RWPE2 (cell line): ENCODE results near the gene HMGB4.

Experiments
- ATAC-seq: fragments of 200-7000 bp; cut with Tn5 transposase; 3 replicates; pipeline ENCODE4 v1.9.1; 2021; ENCODE audit warnings: low read depth
- DNase-seq: peaks from one replicate; pipeline ENCODE4 v3.0.0-alpha.2; 2020; ENCODE audit warnings: low spot score
- H3K27ac ChIP-seq: fragments of 450-650 bp; 2 replicates; pipeline ENCODE4 v1.5.1; 2017; ENCODE audit warnings: mild to moderate bottlenecking; ENCODE audit not compliant: poor library complexity, severe bottlenecking
- H3K27me3 ChIP-seq: fragments of 250-450 bp; sonication (Bioruptor Pico); 2 replicates; pipeline ENCODE4 v1.5.1; 2021; ENCODE audit warnings: mild to moderate bottlenecking, moderate library complexity; ENCODE audit not compliant: insufficient read depth, poor library complexity, severe bottlenecking
- H3K36me3 ChIP-seq: fragments of 250-450 bp; sonication (Bioruptor Pico); 2 replicates; pipeline ENCODE4 v1.5.1; 2020; ENCODE audit warnings: low read depth, mild to moderate bottlenecking, moderate library complexity
- H3K4me1 ChIP-seq: fragments of 250-450 bp; sonication (Bioruptor Pico); 2 replicates; pipeline ENCODE4 v1.5.1; 2021; ENCODE audit warnings: mild to moderate bottlenecking, moderate library complexity; ENCODE audit not compliant: insufficient read depth, poor library complexity, severe bottlenecking
- H3K4me3 ChIP-seq: fragments of 250-450 bp; sonication (Bioruptor Pico); 2 replicates; pipeline ENCODE4 v1.5.1; 2021; ENCODE audit warnings: mild to moderate bottlenecking, moderate library complexity; ENCODE audit not compliant: severe bottlenecking
- H3K9me3 ChIP-seq: fragments of 250-450 bp; sonication (Bioruptor Pico); 2 replicates; pipeline ENCODE4 v1.5.1; 2021; ENCODE audit warnings: mild to moderate bottlenecking, moderate library complexity; ENCODE audit not compliant: severe bottlenecking
- TF ChIP-seq, protein P1 (sequence below): fragments of 450-650 bp; IDR thresholded peaks from one replicate; pipeline ENCODE4 v1.5.1; 2017; ENCODE audit warnings: mild to moderate bottlenecking, moderate library complexity; ENCODE audit not compliant: poor library complexity, severe bottlenecking

The HMGB4 gene

DNA sequence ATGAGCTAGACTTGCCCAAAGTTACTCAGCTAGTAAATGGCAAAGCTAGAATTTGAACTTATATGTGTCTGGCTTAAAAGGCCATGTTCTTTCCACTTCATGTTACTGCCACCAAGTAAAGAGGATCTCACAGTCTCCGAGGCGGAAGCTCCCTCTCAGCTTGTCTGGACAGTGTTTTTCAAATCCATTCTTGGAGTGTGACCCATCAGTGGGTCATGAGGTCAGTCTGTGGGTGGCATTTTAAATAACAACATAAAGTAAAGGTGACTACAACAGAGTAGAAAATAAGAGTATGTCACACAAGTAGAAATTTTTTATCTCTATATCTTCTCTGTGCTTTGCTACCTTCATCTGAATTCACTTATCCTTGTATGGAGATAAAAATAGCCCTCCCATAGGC is 3.2 kb upstream of the HMGB4 start:
- DNase-seq (no peak), ATAC-seq (no peak)
- TF ChIP-seq, protein P1, sequence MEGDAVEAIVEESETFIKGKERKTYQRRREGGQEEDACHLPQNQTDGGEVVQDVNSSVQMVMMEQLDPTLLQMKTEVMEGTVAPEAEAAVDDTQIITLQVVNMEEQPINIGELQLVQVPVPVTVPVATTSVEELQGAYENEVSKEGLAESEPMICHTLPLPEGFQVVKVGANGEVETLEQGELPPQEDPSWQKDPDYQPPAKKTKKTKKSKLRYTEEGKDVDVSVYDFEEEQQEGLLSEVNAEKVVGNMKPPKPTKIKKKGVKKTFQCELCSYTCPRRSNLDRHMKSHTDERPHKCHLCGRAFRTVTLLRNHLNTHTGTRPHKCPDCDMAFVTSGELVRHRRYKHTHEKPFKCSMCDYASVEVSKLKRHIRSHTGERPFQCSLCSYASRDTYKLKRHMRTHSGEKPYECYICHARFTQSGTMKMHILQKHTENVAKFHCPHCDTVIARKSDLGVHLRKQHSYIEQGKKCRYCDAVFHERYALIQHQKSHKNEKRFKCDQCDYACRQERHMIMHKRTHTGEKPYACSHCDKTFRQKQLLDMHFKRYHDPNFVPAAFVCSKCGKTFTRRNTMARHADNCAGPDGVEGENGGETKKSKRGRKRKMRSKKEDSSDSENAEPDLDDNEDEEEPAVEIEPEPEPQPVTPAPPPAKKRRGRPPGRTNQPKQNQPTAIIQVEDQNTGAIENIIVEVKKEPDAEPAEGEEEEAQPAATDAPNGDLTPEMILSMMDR, result no peak
- no peak overlapping the region for H3K27ac ChIP-seq
- H3K27me3 ChIP-seq, result peaks cover 3% of the 10 kb centered on the region
- no peaks in the 10 kb centered on the region for H3K4me1 ChIP-seq
- H3K4me3 ChIP-seq, result no peak overlapping the region
- no peaks in the 10 kb centered on the region for H3K9me3 ChIP-seq
- H3K36me3 ChIP-seq, result no peaks in the 10 kb centered on the region

DNA sequence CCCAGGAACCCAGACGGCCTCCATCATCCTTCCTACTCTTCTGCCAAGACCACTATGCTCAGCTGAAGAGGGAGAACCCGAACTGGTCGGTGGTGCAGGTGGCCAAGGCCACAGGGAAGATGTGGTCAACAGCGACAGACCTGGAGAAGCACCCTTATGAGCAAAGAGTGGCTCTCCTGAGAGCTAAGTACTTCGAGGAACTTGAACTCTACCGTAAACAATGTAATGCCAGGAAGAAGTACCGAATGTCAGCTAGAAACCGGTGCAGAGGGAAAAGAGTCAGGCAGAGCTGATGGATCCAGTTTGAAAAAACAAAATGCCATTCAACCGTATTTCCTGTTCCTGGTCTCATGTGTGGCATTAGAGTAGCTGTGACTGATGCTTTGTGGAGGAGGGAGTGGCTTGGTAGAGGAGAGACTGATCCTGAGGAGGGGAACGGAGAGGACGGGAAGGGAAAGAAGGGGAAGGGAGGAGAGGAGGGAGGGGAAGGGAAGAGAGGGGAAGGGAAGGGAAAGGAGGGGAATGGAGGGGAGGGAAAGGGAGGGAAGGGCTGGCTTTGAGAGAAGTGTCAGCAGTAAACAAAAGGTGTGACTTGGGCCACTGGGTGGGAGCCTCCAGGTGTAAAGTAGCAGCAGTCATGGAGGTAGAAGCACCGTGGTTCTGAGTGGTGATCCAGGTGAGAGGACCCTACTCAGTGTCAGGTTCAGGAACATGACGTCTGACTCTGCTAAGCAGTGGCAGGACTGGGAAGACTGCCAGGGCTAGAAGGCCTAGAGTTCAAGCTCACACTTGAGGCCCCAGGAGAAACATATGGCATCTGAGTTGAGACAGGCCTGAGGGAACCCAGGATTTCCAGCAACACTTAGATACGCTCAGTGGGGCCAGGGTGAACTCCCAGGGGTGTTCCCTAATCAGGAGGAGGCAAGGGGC is 846 bp downstream of the HMGB4 start:
- H3K36me3 ChIP-seq, result no peaks in the 10 kb centered on the region
- H3K27me3 ChIP-seq, result peaks cover 3% of the 10 kb centered on the region
- TF ChIP-seq, protein P1, result no peak
- no peaks in the 10 kb centered on the region for H3K9me3 ChIP-seq
- H3K4me1 ChIP-seq, result no peaks in the 10 kb centered on the region
- DNase-seq, result no peak
- ATAC-seq, result no peak
- no peak overlapping the region for H3K4me3 ChIP-seq
- no peak overlapping the region for H3K27ac ChIP-seq

DNA sequence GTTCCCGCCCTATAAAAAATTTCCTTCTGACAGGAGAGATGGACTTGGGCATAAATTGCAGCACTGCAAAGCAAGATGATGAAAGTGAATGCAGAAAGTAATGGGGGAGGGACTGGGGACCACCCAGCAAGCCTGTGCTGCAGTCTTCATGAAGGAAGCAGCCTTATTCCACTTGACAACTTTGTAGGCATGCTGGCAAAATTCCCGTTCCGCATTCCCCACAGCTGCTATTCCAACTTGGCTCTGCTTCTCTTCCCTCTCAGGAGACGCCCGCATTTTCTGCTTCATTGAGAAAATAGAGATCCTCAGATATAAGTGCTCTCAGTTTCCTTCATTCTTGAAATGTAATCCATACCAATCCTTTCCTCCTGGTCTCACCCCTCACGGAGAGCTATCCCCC is 2.4 kb downstream of the HMGB4 start:
- Histone ChIP-seq H3K27me3 (no peaks in the 10 kb centered on the region), H3K36me3 (no peaks in the 10 kb centered on the region), H3K9me3 (no peaks in the 10 kb centered on the region), H3K4me1 (no peaks in the 10 kb centered on the region), H3K27ac (no peak overlapping the region), H3K4me3 (no peak overlapping the region)
- no peak for ATAC-seq
- no peak for DNase-seq
- TF ChIP-seq, protein P1, result no peak

DNA sequence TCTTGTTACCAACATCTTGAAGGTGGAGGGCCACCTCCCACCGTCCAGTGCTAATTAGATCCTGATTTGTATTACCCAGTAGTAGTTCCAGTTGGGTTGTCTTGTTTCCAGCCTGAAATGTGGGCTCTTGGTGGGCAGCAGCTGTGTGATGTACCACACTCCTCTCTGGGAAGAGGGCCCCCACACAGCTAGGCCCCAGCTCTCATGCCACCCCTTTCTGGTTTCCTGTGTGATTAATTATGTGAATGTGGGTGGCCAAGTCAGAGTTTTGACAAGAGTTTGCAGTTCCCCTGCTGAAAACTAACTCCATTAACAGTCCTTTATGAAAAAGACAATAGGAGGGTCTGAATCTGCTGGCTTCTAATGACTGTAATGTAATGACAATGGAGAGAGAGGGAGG is 3.8 kb downstream of the HMGB4 start:
- Histone ChIP-seq H3K27me3 (no peaks in the 10 kb centered on the region), H3K4me3 (no peak overlapping the region), H3K36me3 (no peaks in the 10 kb centered on the region), H3K4me1 (no peaks in the 10 kb centered on the region), H3K9me3 (no peaks in the 10 kb centered on the region), H3K27ac (no peak overlapping the region)
- no peak for DNase-seq
- no peak for ATAC-seq
- TF ChIP-seq, protein P1, result no peak

DNA sequence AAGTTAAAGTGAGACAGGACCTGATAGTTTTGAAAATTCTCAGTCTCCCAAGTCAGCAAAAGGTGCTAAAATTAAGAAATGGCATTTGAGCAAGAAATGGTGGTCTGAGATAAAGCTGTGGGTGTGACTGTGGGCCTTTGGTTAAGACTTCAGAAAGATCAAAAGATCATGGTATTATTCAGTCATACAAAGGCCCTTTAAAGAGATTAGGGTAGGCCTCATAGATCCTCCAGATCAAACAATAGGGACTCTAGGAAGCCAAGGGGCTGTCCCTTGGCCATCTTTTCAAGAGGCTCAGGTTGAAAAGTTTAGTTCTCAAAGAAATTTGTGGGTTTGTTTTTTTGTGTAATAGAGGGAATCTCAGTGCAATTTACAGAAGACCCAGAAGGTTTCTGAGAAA is 8.4 kb downstream of the HMGB4 start:
- TF ChIP-seq, protein P1, result no peak
- H3K27ac ChIP-seq, result no peak overlapping the region
- no peaks in the 10 kb centered on the region for H3K36me3 ChIP-seq

More for the DNA sequence above, 8.4 kb downstream of the HMGB4 start:
- no peaks in the 10 kb centered on the region for H3K4me1 ChIP-seq
- H3K4me3 ChIP-seq, result no peak overlapping the region
- no peaks in the 10 kb centered on the region for H3K27me3 ChIP-seq
- H3K9me3 ChIP-seq, result no peaks in the 10 kb centered on the region
- no peak for DNase-seq
- no peak for ATAC-seq
